Measurements from ENCODE around the gene GDF10.

GDF10 gene

DNA sequence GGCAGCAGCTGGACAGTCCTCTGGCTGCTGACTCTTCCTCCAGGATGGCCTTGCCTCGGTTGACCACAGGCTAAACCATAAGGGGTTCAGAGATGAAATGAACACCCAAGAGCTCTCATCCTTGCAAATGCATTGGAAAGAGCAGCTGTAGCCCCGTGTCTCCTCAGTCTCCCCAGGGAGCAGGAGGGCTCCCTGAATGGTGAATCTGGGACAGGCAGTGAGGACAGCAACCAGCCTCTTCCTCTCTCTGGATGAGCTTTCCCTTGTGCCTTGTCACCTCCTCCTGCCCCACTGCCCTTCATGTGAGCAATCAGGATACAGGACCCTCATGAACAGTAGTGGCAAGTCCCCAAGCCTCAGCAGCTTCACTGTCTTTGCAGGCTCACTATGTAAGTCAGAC lies 23.9 kb upstream of the GDF10 start:
- DNase-seq (ENCODE audit: low spot score) = no peak

DNA sequence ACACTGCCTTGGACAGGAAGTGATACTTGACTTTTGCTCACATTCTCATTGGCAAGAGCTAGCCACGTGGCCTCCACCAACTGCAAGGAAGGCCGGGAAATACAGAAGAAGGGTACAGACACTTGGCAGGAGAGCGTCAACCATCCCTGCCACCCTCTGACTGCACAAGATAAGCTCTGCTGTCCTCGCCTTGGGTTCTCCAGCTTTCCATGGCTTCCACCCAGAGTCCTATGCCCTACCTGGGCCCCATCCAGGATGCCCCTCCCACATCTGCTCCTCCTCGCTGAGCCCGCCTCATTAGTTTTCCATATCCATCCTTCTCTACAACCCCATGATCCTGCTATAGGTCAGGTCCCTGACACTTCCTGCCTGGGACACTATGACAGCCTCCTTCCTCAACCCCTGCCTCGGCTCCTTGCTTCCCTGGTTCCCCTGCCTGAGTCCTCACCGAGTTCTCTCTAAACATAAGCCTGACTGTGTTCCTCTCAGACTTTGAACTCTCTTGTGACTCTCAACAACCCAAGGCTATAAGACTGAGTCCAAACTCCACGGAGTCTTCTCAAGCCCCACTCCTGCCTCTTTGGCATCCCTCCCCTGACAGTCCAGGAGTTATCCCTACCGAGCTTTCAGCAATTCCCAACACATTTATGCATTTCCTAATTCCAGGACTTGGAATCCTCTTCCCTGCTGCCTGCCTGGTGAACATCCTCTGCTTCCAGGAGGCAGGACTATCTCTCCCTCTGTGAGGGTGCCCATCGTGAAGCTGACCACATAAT lies 23.2 kb upstream of the GDF10 start:
- no peak for DNase-seq (ENCODE audit: low spot score)

GRCh38 chr10:47277352-47278151 lies 22.4 kb upstream of the GDF10 start:
- no peak for DNase-seq (ENCODE audit: low spot score)

GRCh38 chr10:47278152-47278473 lies 21.9 kb upstream of the GDF10 start:
- no peak for DNase-seq (ENCODE audit: low spot score)

- no peak for DNase-seq (ENCODE audit: low spot score)
Observed at GRCh38 chr10:47278720-47279119, 21.3 kb upstream of the GDF10 start.

- no peak for DNase-seq (ENCODE audit: low spot score)
Observed at GRCh38 chr10:47279276-47279675, 20.7 kb upstream of the GDF10 start.

DNA sequence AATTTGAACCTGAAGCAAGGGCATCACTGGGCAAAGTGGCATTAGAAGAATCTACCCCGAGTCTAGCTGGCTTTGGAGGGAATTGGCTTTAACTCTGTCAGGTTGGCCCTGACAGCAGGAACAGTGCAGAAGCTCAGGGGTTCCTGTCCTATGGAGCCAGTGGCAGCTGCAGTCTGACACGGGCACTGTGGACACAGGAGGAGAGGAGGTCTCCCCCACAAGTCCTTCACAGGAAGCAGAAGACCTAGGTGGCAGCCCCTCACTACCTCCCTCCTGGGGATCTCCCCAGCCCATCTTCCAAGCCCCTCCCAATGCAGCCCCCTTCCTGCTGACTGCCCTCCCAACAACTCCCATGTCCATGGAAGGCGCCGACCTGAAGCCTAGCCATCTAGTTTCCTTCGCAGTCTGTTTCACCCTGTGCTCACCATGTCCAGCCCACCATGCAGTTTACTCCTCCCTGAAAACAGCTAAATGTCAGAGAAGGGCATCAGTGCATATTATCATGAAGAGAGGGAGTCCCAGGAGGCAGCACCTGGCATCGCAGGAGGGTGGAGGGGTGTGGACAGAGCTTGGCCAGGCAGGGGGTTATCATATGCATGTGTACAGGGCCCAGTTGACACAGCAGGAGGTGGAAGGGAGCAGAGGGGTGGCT lies 17.9 kb upstream of the GDF10 start:
- no peak for DNase-seq (ENCODE audit: low spot score)

GRCh38 chr10:47282657-47283018 lies 17.4 kb upstream of the GDF10 start:
- DNase-seq (ENCODE audit: low spot score) = no peak

GRCh38 chr10:47283101-47283630 lies 16.8 kb upstream of the GDF10 start:
- no peak for DNase-seq (ENCODE audit: low spot score)

DNA sequence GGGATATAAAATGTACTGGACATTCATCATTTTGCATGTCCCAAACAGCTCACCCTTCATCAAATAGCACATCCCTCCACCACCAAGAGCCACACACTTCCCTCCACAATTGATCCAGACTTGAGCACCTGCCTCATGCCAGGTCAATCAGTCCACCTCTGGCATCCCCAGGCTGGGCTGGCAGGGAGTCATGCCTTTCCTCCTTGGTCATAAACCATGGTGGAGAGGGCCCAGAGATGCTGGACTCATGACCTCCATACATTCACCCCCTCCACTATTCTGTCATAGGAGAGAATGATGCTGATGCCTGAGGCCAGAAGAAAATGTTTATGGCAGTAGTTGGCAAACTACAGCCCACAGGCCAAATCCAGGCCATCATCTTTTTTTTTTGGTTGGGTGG lies 16.1 kb upstream of the GDF10 start:
- DNase-seq (ENCODE audit: low spot score) = no peak

DNA sequence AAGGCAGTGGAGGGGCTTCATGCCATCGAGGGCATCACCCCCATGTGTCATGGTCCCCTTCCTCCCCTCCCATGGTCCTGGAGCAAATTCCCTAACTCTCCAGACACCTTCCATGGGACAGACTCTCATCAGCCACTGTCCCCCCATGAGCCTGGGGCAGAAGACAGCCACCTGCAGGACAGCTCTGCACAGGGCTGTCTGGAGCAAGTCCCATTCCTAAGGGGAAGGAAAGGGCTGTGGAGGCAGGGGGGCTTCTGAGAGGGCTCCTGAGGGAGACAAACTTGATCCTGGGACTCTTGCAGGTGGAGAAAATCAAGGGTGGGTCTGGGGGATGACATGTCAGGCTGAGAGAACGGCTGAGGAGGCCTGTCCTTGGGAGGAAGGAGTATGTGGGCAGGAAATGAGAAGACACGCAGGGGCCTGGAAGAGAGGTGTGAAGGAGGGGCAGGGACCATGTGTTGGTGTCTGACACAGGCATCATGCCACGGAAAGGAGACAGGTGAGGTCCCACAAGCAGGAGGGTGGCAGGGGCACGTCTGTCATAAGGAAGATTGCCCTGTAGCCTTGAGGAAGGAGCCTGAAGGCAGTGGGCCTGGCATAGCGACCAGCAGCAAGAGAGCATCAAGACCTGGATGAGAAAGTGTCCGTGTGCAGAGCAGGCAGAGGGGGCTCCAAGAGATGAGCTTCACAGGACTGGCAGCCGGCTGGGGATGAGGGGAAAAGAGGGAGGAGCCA lies 14.4 kb upstream of the GDF10 start:
- no peak for DNase-seq (ENCODE audit: low spot score)

DNA sequence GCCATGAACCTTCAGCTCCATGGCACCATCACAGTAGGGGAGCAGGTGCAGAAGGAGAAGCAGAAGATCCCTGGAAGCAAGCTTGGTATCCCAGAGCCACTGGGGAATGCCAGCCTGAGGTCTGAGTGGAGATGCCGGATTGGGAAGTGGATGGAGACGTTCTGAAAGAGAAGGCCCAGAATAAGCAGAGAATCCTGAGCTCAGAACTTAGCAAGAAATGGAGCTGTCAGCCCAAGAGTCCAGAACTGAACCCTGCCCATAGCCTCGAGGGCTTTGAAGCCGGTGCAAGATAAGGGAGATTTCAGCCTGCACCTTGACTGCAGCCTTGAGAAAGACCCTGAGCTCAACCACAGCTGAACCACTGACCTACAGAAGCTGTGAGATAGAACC lies 13.9 kb upstream of the GDF10 start:
- no peak for DNase-seq (ENCODE audit: low spot score)

- no peak for DNase-seq (ENCODE audit: low spot score)
Observed at GRCh38 chr10:47286591-47287315, 13.2 kb upstream of the GDF10 start.

DNA sequence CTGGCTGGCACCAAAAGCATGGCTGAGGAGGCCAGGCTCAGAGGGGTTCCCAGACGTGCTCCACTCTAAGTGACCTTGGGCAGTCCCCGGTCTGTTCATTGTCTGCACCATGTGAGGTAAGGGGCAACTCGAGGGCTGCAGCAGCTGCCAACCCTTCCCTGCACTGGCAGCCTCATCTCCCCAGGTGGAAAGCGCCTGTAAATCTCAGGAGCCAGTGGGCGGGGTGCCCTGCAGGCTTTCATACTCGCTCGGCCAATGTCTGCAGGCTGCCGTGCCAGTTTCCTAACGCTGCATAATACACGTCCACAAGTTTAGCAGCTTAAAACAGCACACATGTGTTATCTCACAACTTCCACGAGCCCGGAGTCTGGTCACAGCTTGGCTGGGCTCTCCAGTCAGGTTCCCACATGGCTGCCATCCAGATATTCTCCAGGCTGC lies 12.6 kb upstream of the GDF10 start:
- DNase-seq (ENCODE audit: low spot score) = no peak

GRCh38 chr10:47287805-47288204 lies 12.2 kb upstream of the GDF10 start:
- no peak for DNase-seq (ENCODE audit: low spot score)

GRCh38 chr10:47288236-47288635 lies 11.8 kb upstream of the GDF10 start:
- DNase-seq (ENCODE audit: low spot score) = no peak

DNA sequence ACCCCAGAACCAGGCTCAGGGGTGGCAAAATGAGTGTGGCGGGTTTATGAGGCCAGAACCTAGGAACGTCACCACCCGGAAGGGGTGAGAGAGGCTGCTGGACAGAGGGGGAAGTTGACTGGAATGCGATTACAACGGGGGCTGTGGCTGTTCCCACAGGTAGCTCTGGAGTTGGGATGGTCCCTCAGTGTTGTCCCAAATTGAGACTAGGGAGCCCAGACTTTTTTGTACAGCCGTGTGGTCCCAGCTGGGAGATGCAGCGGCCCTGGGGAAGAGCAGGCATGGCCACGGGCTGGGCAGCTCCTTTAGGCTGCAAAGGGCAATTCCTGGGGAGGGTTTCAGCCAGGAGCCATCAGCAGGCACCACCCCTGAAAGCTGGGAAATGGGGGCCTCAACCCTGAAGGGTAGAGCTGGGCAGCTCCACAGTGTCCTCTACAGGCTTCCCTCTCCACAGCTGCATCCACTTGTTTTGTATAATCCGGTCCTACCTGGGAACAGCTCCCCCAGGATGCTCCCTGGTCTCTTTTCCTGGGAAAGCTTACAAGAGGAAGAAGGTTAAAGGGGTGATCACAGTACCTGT lies 11.0 kb upstream of the GDF10 start:
- DNase-seq (ENCODE audit: low spot score) = no peak

GRCh38 chr10:47289921-47290320 lies 10.1 kb upstream of the GDF10 start:
- no peak for DNase-seq (ENCODE audit: low spot score)

GRCh38 chr10:47290338-47290737 lies 9.7 kb upstream of the GDF10 start:
- DNase-seq (ENCODE audit: low spot score) = no peak

- no peak for DNase-seq (ENCODE audit: low spot score)
Observed at GRCh38 chr10:47291682-47292081, 8.3 kb upstream of the GDF10 start.

DNA sequence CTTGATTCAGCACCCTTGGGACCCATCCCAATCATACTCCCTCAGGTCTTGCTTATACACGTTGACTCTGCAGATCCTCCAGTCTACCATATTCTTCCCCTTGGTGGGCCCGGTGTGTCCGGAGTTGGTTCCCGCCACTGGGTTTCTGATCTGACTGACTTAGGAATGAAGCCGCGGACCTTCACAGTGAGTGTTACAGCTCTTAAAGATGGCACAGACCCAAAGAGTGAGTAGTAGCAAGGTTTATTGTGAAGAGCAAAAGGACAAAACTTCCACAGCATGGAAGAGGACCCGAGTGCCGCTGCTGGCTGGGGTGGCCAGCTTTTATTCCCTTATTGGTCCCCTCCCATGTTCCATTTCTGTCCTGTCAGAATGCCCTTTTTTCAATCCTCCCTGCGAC lies 5.9 kb upstream of the GDF10 start:
- no peak for DNase-seq (ENCODE audit: low spot score)
